ENCODE data around the gene ADGRV1.
"Not testable (repeated sequence)": the region's sequence is repeated elsewhere in the genome, so short reads cannot be mapped to it uniquely, and the experiment has no call there.

Gene ADGRV1

GRCh38 chr5:90809311-90810056 is 250.9 kb downstream of the ADGRV1 start:
- DNase-seq (ENCODE audit: low read depth in 2 of 2) = no peak

- no peak for DNase-seq (ENCODE audit: low read depth in 2 of 2)
These were observed 251.6 kb downstream of the ADGRV1 start for GRCh38 chr5:90810211-90810610.

GRCh38 chr5:90813392-90813791 is 254.8 kb downstream of the ADGRV1 start:
- no peak for DNase-seq (ENCODE audit: low read depth in 2 of 2)

- not testable (repeated sequence) for DNase-seq (ENCODE audit: low read depth in 2 of 2)
These were observed 263.5 kb downstream of the ADGRV1 start for GRCh38 chr5:90822062-90822461.

- no peak for DNase-seq (ENCODE audit: low read depth in 2 of 2)
These were observed 265.8 kb downstream of the ADGRV1 start for GRCh38 chr5:90824436-90824835.

GRCh38 chr5:90830058-90830457 is 271.5 kb downstream of the ADGRV1 start:
- DNase-seq (ENCODE audit: low read depth in 2 of 2) = no peak

- DNase-seq (ENCODE audit: low read depth in 2 of 2) = no peak
These were observed 275.2 kb downstream of the ADGRV1 start for GRCh38 chr5:90833753-90834152.

GRCh38 chr5:90834711-90835110 is 276.1 kb downstream of the ADGRV1 start:
- DNase-seq (ENCODE audit: low read depth in 2 of 2) = no peak

GRCh38 chr5:90843443-90843842 is 284.8 kb downstream of the ADGRV1 start:
- DNase-seq (ENCODE audit: low read depth in 2 of 2) = no peak

GRCh38 chr5:90844931-90845330 is 286.3 kb downstream of the ADGRV1 start:
- no peak for DNase-seq (ENCODE audit: low read depth in 2 of 2)

GRCh38 chr5:90845723-90846554 is 287.3 kb downstream of the ADGRV1 start:
- DNase-seq (ENCODE audit: low read depth in 2 of 2) = no peak

- not testable (repeated sequence) for DNase-seq (ENCODE audit: low read depth in 2 of 2)
These were observed 289.0 kb downstream of the ADGRV1 start for GRCh38 chr5:90847606-90848005.

- DNase-seq (ENCODE audit: low read depth in 2 of 2) = no peak
These were observed 291.3 kb downstream of the ADGRV1 start for GRCh38 chr5:90849939-90850338.

GRCh38 chr5:90852531-90852930 is 293.9 kb downstream of the ADGRV1 start:
- no peak for DNase-seq (ENCODE audit: low read depth in 2 of 2)

GRCh38 chr5:90853750-90854149 is 295.2 kb downstream of the ADGRV1 start:
- no peak for DNase-seq (ENCODE audit: low read depth in 2 of 2)

GRCh38 chr5:90854169-90854568 is 295.6 kb downstream of the ADGRV1 start:
- no peak for DNase-seq (ENCODE audit: low read depth in 2 of 2)

GRCh38 chr5:90855296-90856010 is 296.9 kb downstream of the ADGRV1 start:
- DNase-seq (ENCODE audit: low read depth in 2 of 2) = no peak

- DNase-seq (ENCODE audit: low read depth in 2 of 2) = no peak
These were observed 303.4 kb downstream of the ADGRV1 start for GRCh38 chr5:90861843-90862586.

- DNase-seq (ENCODE audit: low read depth in 2 of 2) = no peak
These were observed 306.6 kb downstream of the ADGRV1 start for GRCh38 chr5:90865180-90865579.

GRCh38 chr5:90866333-90866732 is 307.7 kb downstream of the ADGRV1 start:
- DNase-seq (ENCODE audit: low read depth in 2 of 2) = no peak

GRCh38 chr5:90866915-90867731 is 308.5 kb downstream of the ADGRV1 start:
- DNase-seq (ENCODE audit: low read depth in 2 of 2) = no peak
